Erythroblast (primary cell): ENCODE results near the gene APLP2.

Experiments used
- GATA1 ChIP-seq: IDR thresholded peaks from 2 replicates; pipeline ENCODE4 v1.6.1; 2011; ENCODE audit warnings: low read depth, mild to moderate bottlenecking, control low read depth, low read length, moderate library complexity
- POLR2A ChIP-seq: IDR thresholded peaks from 2 replicates; pipeline ENCODE4 v1.6.1; 2011; ENCODE audit warnings: mild to moderate bottlenecking, low read length

DNA sequence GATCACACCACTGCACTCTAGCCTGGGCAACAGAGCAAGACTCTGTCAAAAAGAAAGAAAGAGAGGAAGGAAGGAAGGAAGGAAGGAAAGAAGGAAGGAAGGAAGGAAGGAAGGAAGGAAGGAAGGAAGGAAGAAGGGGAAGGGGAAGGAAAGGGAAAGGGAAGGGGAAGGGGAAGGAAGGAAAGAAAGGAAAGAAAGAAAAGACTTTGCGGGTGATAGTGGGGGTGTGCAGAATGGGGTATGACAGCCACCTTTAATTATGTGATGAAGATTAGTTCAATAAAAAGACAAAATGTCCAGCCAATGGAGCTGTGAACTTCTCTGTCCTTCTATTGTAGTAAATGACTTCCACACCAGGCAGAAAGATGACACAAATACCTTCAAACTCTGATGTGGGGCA, 8.7 kb upstream of the APLP2 start:
- TF ChIP-seq POLR2A (no peak), GATA1 (no peak)
